B cell (primary cell): ENCODE measurements around the gene CLASRP. TPM values are rescaled to one million over a fixed set of nuclear protein-coding genes. Genes with fewer than 3 reads are reported as not detected.
A peak's percentile ranks its signal among the peaks of the same experiment; 100 is the strongest.

ENCODE experiments used
- ATAC-seq: fragments of 200-7000 bp; cut with Tn5 transposase; one replicate; pipeline ENCODE4 v1.10.0; 2021; ENCODE audit warnings: low read depth, mild to moderate bottlenecking, moderate number of reproducible peaks, moderate library complexity
- CTCF ChIA-PET: fragments of 350-600 bp; sonication (Branson Sonifier 250); formaldehyde crosslinking; loops from one replicate; lab custom pipeline; 2021; ENCODE audit warnings: antibody characterized with exemption, inconsistent platforms; lab: Charles Lee
- POLR2A ChIA-PET: fragments of 350-600 bp; sonication (Branson Sonifier 250); formaldehyde crosslinking; loops from one replicate; lab custom pipeline; 2021; ENCODE audit warnings: antibody characterized with exemption; lab: Charles Lee
- DNase-seq: peaks from one replicate; pipeline ENCODE4 v3.0.0; 2013
- H2AFZ ChIP-seq: 2 replicates; pipeline ENCODE4 v1.6.1; 2012; ENCODE audit warnings: mild to moderate bottlenecking, low read depth, low read length; ENCODE audit not compliant: insufficient read depth, poor library complexity, severe bottlenecking
- H3K27ac ChIP-seq, 2 donors: 1 replicate in 1 of 2; 2 replicates in 1 of 2; pipeline ENCODE4 v1.5.1; 2012 to 2013; ENCODE audit warnings: low read length in 2 of 2, mild to moderate bottlenecking in 2 of 2, moderate library complexity in 1 of 2
- H3K27me3 ChIP-seq, 4 experiments: fragments of 200-600 bp in 1 of 4; sonication (generic) in 1 of 4; replicated peaks in 1 of 4; 1 replicate in 2 of 4; 2 replicates in 2 of 4; pipeline versions ENCODE4 v1.6.1 to v1.7.0; 2013 to 2016; ENCODE audit warnings: low read length in 3 of 4, mild to moderate bottlenecking in 2 of 4, mixed read lengths in 1 of 4, moderate library complexity in 1 of 4; ENCODE audit not compliant: insufficient read depth in 4 of 4, control insufficient read depth in 3 of 4; ENCODE audit errors: control extremely low read depth in 1 of 4
- H3K36me3 ChIP-seq, 2 experiments: replicated peaks in 1 of 2; 1 replicate in 1 of 2; 2 replicates in 1 of 2; pipeline versions ENCODE4 v1.6.1 to v1.7.1; 2013; ENCODE audit warnings: low read length in 1 of 2; ENCODE audit not compliant: insufficient read depth in 2 of 2, control insufficient read depth in 1 of 2; ENCODE audit errors: control extremely low read depth in 1 of 2, extremely low read depth in 1 of 2
- H3K4me1 ChIP-seq, 2 donors: fragments of 200-600 bp in 1 of 2; sonication (generic) in 1 of 2; 1 replicate in 1 of 2; 2 replicates in 1 of 2; pipeline versions ENCODE4 v1.5.1 to v1.6.1; 2013 to 2017; ENCODE audit warnings: low read length in 2 of 2; ENCODE audit not compliant: control insufficient read depth in 2 of 2, insufficient read depth in 2 of 2
- H3K4me2 ChIP-seq: replicated peaks from 2 replicates; pipeline ENCODE3; 2012; ENCODE audit warnings: mild to moderate bottlenecking, low read depth, low read length; ENCODE audit not compliant: poor library complexity, severe bottlenecking
- H3K4me3 ChIP-seq, 5 experiments: fragments of 200-600 bp in 1 of 5; sonication (generic) in 1 of 5; 1 replicate in 3 of 5; 2 replicates in 2 of 5; pipeline versions ENCODE4 v1.5.1 to v1.7.0; 2011 to 2016; ENCODE audit warnings: low read length in 4 of 5, mild to moderate bottlenecking in 4 of 5, low read depth in 2 of 5, control low read depth in 1 of 5, moderate library complexity in 1 of 5; ENCODE audit not compliant: insufficient read depth in 1 of 5; ENCODE audit errors: control extremely low read depth in 1 of 5, extremely low read depth in 1 of 5
- H3K79me2 ChIP-seq: fragments of 200-600 bp; sonication (generic); one replicate; pipeline ENCODE4 v1.6.0; 2016; ENCODE audit warnings: low read length; ENCODE audit not compliant: control insufficient read depth, insufficient read depth
- H3K9ac ChIP-seq: fragments of 200-600 bp; sonication (generic); 2 replicates; pipeline ENCODE4 v1.6.1; 2017; ENCODE audit warnings: mild to moderate bottlenecking, low read length, moderate library complexity
- H3K9me3 ChIP-seq, 3 donors: one replicate each; pipeline versions ENCODE4 v1.6.1 to v1.7.1; 2013; ENCODE audit warnings: low read length in 2 of 3; ENCODE audit not compliant: control insufficient read depth in 2 of 3, insufficient read depth in 1 of 3; ENCODE audit errors: control extremely low read depth in 1 of 3
- H4K20me1 ChIP-seq: 2 replicates; pipeline ENCODE4 v1.6.0; 2012; ENCODE audit warnings: mild to moderate bottlenecking, low read length; ENCODE audit not compliant: insufficient read depth, control insufficient read depth, poor library complexity, severe bottlenecking
- H3K27ac Mint-ChIP-seq: one replicate; pipeline ENCODE4 v1.8.0; 2021; ENCODE audit warnings: mixed read lengths
- H3K27me3 Mint-ChIP-seq: one replicate; pipeline ENCODE4 v1.8.0; 2021; ENCODE audit warnings: mixed read lengths
- H3K4me1 Mint-ChIP-seq: one replicate; pipeline ENCODE4 v1.8.0; 2021; ENCODE audit warnings: mixed read lengths
- H3K4me3 Mint-ChIP-seq: one replicate; pipeline ENCODE4 v1.8.0; 2021; ENCODE audit warnings: mixed read lengths
- H3K9me3 Mint-ChIP-seq: one replicate; pipeline ENCODE4 v1.8.0; 2022; ENCODE audit warnings: mixed read lengths; ENCODE audit not compliant: insufficient read depth
- CTCF ChIP-seq: fragments of 200-600 bp; IDR thresholded peaks from one replicate; pipeline ENCODE4 v1.8.0; 2022; ENCODE audit warnings: antibody characterized with exemption, mild to moderate bottlenecking
- EZH2 ChIP-seq: IDR thresholded peaks from 2 replicates; pipeline ENCODE4 v1.6.1; 2012; ENCODE audit warnings: borderline replicate concordance, low read depth, mild to moderate bottlenecking, moderate library complexity, low read length; ENCODE audit not compliant: insufficient read depth, poor library complexity, severe bottlenecking
- WGBS: methylation state at CpG from one replicate; pipeline ENCODE4 v1.1.5; 2013; ENCODE audit warnings: missing lambda C conversion rate; ENCODE audit not compliant: insufficient coverage; 5-methylcytosine and 5-hydroxymethylcytosine counted together
- intact Hi-C: fragments of 100-400 bp; cut with micrococcal nuclease; formaldehyde crosslinking; loops from one replicate; pipeline ENCODE4 v1.10.0; 2022
- polyA plus RNA-seq: library from polyadenylated mRNA; depleted of rRNA; stranded (reverse); fragments of >200 nt; gene quantifications from 2 replicates; pipeline ENCODE4 v1.2.3, GENCODE V29; 2012
- total RNA-seq, 2 donors: library from RNA; stranded (reverse); fragments of 120-200 nt in 1 of 2; gene quantifications; 1 replicate in 1 of 2; 2 replicates in 1 of 2; pipeline versions ENCODE4 v1.2.3 to v1.2.4, GENCODE V29; 2013 to 2022

CLASRP gene
- total and polyA plus RNA-seq, 2 donors (not counting 1 experiment from before 2014, with no cell fraction given), result 234 to 285 TPM

GRCh38 chr19:45019187-45019586, 19.7 kb upstream of the CLASRP start:
- ChIA-PET CTCF (interaction anchor here (1.1 to 3.5 kb wide), 6 partner anchors 9 to 164 kb away, joined by 3 to 12 read pairs (median 4); no protein-coding TSS in a partner anchor), POLR2A (interaction anchor here (0.7 to 1.2 kb wide), 2 partner anchors 29 to 33 kb away, joined by 4 read pairs; no protein-coding TSS in a partner anchor)
- H3K4me3 Mint-ChIP-seq, result no peak overlapping the region
- peaks cover 18% of the 10 kb centered on the region for H3K4me1 Mint-ChIP-seq
- Histone ChIP-seq H3K36me3 (peaks cover 11 to 33% of the 10 kb centered on the region in 2 experiments), H3K27me3 (no peaks in the 10 kb centered on the region), H3K4me2 (no peak overlapping the region), H3K27ac (no peak overlapping the region), H3K79me2 (peaks cover 26% of the 10 kb centered on the region), H3K4me1 (peaks cover 7 to 26% of the 10 kb centered on the region in 2 donors), H3K9ac (no peak overlapping the region), H2AFZ (no peak overlapping the region), H4K20me1 (peaks cover 5% of the 10 kb centered on the region), H3K9me3 (no peaks in the 10 kb centered on the region), H3K4me3 (no peak overlapping the region)
- TF ChIP-seq CTCF (no peak), EZH2 (no peak)
- no peak for DNase-seq
- no peaks in the 10 kb centered on the region for H3K27me3 Mint-ChIP-seq
- no peak for ATAC-seq
- H3K27ac Mint-ChIP-seq, result peak overlapping the region; percentile 54
- 100% methylated on average over 2 of the region's 2 CpGs for WGBS
- intact Hi-C loops, result no loop called here
- no peaks in the 10 kb centered on the region for H3K9me3 Mint-ChIP-seq

- H3K4me2 ChIP-seq, result no peak overlapping the region
Observed at GRCh38 chr19:45020071-45020470, 18.8 kb upstream of the CLASRP start.

More at GRCh38 chr19:45020071-45020470, 18.8 kb upstream of the CLASRP start:
- Mint-ChIP-seq H3K4me1 (peaks cover 18% of the 10 kb centered on the region), H3K4me3 (no peak overlapping the region), H3K27me3 (no peaks in the 10 kb centered on the region), H3K9me3 (no peaks in the 10 kb centered on the region), H3K27ac (no peak overlapping the region)
- H4K20me1 ChIP-seq, result peaks cover 5% of the 10 kb centered on the region
- CTCF ChIA-PET, result interaction anchor here (0.6 to 3.5 kb wide), 6 partner anchors 8 to 459 kb away, joined by 3 to 12 read pairs (median 3); no protein-coding TSS in a partner anchor
- DNase-seq, result no peak
- H3K27me3 ChIP-seq, result no peaks in the 10 kb centered on the region
- H2AFZ ChIP-seq, result no peak overlapping the region
- H3K4me1 ChIP-seq, result peaks cover 7 to 26% of the 10 kb centered on the region in 2 donors
- TF ChIP-seq CTCF, result no peak
- no peak for TF ChIP-seq EZH2
- no peak overlapping the region for H3K4me3 ChIP-seq
- 100% methylated on average over 2 of the region's 3 CpGs for WGBS
- peaks cover 11 to 35% of the 10 kb centered on the region in 2 experiments for H3K36me3 ChIP-seq
- H3K79me2 ChIP-seq, result peaks cover 25% of the 10 kb centered on the region
- no peak overlapping the region for H3K27ac ChIP-seq
- no peaks in the 10 kb centered on the region for H3K9me3 ChIP-seq
- no peak overlapping the region for H3K9ac ChIP-seq
- intact Hi-C loops, result no loop called here
- POLR2A ChIA-PET, result no interaction called here
- no peak for ATAC-seq
